H54 (cell line): ENCODE measurements around the gene TJP3.
A peak's percentile ranks its signal among the peaks of the same experiment; 100 is the strongest.

Experiments
- DNase-seq: peaks from one replicate; pipeline ENCODE4 v3.0.0; 2011; ENCODE audit warnings: low spot score, mixed read lengths; ENCODE audit not compliant: insufficient read length
- FAIRE-seq: peaks from 3 replicates; lab custom pipeline; 2011; peaks lifted over from hg19 to GRCh38; lab: Jason Lieb, UNC
- POLR2A ChIP-seq: IDR thresholded peaks from 2 replicates; pipeline ENCODE4 v1.6.1; 2011; ENCODE audit warnings: low read depth, mild to moderate bottlenecking, low read length

The TJP3 gene

DNA sequence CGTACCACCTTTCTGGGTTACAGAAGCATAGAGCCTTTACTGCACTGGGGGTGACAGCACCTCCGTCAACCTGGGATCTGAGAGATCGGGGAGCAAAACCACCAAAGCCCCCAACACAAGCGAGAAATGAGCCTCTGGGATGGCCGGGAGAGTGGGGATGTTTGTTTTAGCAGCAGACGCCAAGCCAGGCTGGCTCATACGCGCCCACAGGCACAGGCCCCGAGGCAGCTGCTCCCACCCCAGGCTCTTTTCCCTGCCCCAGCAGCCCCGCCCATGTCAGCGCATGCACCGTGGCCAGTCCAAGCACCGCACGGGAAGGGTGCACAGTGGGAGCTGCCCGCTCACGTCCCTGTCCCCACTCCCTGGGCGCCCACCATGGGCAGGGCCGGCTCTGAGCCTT is 16.5 kb upstream of the TJP3 start:
- no peak for TF ChIP-seq POLR2A
- FAIRE-seq, result no peak
- DNase-seq, result no peak

GRCh38 chr19:3692141-3693024 is 15.8 kb upstream of the TJP3 start:
- FAIRE-seq, result no peak

GRCh38 chr19:3693025-3693925 is 14.9 kb upstream of the TJP3 start:
- FAIRE-seq, result no peak
- TF ChIP-seq POLR2A, result no peak
- DNase-seq, result no peak

More at GRCh38 chr19:3692141-3693024, 15.8 kb upstream of the TJP3 start:
- DNase-seq, result no peak
- TF ChIP-seq POLR2A, result no peak

DNA sequence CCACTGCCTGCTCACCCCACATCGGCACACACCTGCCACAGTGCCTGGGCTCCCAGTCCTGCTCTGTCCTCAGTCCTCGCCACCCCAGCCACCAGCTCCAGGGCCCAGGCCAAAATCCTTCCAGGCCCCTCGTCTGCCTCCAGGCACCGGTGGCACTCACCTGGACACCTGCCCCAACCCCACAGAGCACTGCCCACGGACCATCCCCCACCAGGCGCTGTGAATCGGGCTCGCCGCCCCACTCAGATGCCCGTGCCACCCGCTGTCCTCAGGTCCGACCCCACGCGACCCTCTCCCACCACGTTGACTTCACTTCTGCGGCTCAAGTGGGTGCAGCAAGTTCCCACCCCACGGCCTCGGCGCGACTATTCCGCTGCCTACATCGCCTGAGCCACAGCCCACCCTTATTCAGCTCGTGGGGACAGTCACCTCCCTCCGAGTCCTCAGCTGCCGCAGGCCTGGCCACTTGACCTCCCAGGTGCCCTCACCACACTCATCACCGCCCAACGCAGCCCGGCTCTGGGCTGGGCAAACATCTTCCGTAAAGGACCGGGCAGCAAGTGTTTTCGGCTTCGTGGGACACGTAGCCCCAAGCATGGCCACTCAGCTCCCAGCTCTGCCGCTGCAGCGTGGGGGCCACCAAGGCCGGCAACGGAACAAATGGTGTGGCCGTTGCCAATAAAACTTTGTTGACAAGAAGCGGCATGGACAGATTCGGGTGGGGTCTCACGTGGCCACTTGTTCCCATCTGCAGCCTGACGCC is 13.6 kb upstream of the TJP3 start:
- no peak for FAIRE-seq
- TF ChIP-seq POLR2A, result no peak
- DNase-seq, result no peak

GRCh38 chr19:3695124-3695733 is 13.0 kb upstream of the TJP3 start:
- FAIRE-seq (no peak), DNase-seq (no peak)
- TF ChIP-seq POLR2A, result no peak

DNA sequence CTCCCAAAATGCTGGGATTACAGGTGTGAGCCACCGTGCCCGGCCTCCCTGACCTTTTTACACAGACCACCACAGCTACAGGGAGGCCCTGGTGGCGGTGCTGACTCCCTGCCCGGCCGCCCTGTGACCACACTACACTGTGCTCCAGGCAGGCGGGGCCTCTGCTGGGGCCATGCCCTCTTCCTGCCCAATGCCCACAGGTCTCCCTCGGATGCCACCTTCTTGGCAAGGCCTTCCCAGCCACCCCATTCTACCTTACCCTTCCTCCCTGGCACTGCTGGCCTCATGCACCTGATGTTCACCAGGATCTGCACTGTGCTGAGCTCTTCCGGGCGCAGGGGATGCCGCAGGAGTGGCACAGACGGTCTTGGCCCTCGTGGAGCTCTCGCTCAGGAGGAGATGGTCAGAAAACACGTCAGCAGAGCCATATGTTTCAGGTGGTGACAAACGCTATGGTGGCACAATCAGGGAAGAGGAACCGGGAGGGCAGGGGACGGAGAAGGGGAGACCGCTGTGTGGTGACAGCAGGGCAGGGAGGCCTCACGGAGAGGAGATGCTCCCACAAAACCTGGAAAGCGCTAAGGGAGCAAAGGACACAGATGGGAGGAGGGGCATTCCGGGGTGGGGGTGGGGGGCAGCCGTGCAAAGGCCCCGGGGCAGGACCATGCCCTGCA is 12.1 kb upstream of the TJP3 start:
- DNase-seq (no peak), FAIRE-seq (no peak)
- TF ChIP-seq POLR2A, result no peak

DNA sequence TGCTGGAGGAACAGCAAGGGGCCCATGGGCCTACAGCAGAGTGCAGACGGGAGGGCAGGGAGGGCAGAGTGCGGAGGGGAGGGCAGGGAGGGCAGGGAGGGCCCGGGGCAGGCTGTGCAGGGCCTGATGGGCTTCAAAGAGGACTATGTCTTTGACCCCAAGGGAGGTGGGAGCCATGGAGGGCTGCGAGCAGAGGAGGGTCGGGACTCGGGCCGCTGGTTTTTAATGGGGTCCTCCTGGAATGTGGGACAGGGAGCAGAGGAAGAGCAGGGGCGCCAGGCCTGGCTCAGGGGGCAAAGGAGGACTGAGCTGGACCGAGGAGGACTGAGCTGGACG is 11.6 kb upstream of the TJP3 start:
- no peak for TF ChIP-seq POLR2A
- FAIRE-seq, result no peak
- no peak for DNase-seq

DNA sequence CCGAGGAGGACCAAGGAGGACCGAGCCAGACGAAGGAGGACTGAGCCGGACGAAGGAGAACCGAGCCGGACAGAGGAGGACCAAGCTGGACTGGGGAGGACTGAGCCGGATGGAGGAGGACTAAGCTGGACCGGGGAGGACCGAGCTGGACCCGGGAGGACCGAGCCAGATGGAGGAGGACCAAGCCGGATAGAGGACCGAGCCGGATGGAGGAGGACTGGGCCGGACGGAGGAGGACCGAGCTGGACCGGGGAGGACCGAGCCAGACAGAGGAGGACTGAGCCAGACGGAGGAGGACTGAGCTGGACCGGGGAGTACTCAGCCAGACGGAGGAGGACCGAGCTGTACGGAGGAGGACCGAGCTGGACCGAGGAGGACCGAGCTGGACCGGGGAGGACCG is 11.1 kb upstream of the TJP3 start:
- DNase-seq (no peak), FAIRE-seq (no peak)
- no peak for TF ChIP-seq POLR2A

GRCh38 chr19:3697671-3698385 is 10.4 kb upstream of the TJP3 start:
- FAIRE-seq (no peak), DNase-seq (no peak)
- TF ChIP-seq POLR2A, result no peak

DNA sequence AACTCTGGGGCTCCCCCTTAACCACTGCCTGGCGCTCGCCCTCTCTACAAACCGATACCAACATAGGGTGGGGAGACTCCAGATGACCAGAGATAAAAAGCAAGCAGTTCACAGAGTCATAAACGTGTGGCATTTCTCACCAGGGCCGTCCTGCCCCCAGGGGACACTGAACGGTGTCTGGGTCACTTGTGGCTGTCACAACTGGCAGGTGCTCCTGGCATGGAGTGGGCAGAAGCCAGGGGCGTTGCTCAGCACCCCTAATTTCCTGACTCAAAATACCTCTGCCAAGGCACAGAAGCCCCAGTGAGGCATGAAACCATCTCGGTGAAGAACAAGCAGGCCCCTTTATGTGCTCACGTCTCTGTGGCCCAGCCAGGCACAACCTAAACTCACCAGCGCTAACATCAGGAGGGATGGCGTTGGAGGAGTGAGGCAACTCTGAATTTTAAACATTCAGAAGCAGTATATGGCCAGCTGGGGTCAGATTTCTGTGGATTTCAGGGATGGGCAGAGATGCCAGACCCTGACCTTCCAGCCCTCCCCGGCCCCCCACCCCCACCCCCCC is 9.7 kb upstream of the TJP3 start:
- FAIRE-seq (no peak), DNase-seq (no peak)
- TF ChIP-seq POLR2A, result no peak

DNA sequence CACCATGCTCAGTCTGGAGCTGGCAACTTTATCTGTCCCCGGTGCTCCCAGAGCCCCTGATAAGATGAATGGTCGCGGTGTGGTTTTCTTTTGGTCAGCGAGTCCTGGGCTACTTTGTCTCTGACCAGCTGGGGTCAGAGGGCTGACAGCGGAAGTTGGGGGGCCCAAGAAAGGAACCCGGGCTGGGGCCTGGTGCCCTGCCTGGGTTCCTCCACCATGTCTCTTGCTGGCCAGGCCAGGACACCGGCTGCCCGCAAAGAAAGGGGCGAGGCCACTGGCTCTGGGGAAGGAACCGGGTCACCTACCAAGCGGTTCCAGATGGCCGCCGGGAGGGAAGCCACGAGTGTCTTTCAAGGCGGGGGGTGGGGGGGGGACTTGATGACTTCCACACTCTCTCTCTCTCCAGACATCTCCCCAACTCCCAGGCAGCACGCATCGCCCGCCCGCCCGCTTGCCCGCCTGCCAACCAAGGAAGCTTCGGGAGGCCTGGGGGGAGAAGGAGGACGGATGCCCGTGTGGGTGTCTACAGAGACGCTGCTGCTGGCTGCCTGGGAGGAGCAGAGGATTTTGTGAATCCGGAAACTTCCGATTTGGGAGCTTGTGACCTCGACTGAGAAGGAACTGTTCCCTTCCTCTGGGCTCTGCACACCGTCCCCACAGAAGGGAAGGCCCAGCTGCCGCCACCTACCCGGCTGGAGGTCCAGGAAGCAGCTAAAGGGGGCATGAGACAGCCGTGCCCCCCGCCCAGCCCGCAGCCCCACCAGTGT is 9.0 kb upstream of the TJP3 start:
- no peak for TF ChIP-seq POLR2A
- peak; percentile 70 for DNase-seq
- no peak for FAIRE-seq

- no peak for FAIRE-seq
- no peak for DNase-seq
- no peak for TF ChIP-seq POLR2A
Measured at GRCh38 chr19:3699741-3700241, 8.4 kb upstream of the TJP3 start.
